Uterus (tissue), 4 donors: ENCODE data around the gene SLC46A3. TPM values are rescaled to one million over a fixed set of nuclear protein-coding genes. Genes with fewer than 3 reads are reported as not detected.
"Not testable (repeated sequence)": the region's sequence is repeated elsewhere in the genome, so short reads cannot be mapped to it uniquely, and the experiment has no call there.

ENCODE experiments used
- DNase-seq, 2 donors: peaks; one replicate each; pipeline ENCODE4 v3.0.0-alpha.2; 2019 to 2020
- H3K27ac ChIP-seq, 2 donors: fragments of 200-600 bp; sonication (generic); 1 replicate in 1 of 2; 2 replicates in 1 of 2; pipeline ENCODE4 v1.5.1; 2016 to 2018
- H3K27me3 ChIP-seq, 2 donors: fragments of 200-600 bp; sonication (generic); one replicate each; pipeline ENCODE4 v1.5.1; 2018 to 2019; ENCODE audit warnings: control low read depth in 1 of 2
- H3K36me3 ChIP-seq, 2 donors: fragments of 200-600 bp; sonication (generic); one replicate each; pipeline ENCODE4 v1.5.1; 2019; ENCODE audit warnings: control low read depth in 1 of 2
- H3K4me1 ChIP-seq, 2 donors: fragments of 200-600 bp; sonication (generic); one replicate each; pipeline ENCODE4 v1.5.1; 2018 to 2019; ENCODE audit warnings: control low read depth in 1 of 2
- H3K4me3 ChIP-seq, 2 donors: fragments of 200-600 bp; sonication (generic); 1 replicate in 1 of 2; 2 replicates in 1 of 2; pipeline ENCODE4 v1.5.1; 2018 to 2019; ENCODE audit warnings: mild to moderate bottlenecking in 1 of 2
- H3K9me3 ChIP-seq, 2 donors: fragments of 200-600 bp; sonication (generic); one replicate each; pipeline ENCODE4 v1.5.1; 2019; ENCODE audit warnings: control low read depth in 1 of 2
- POLR2A ChIP-seq, 2 donors: fragments of 450-650 bp; IDR thresholded peaks; one replicate each; pipeline ENCODE4 v1.6.1; 2016; ENCODE audit warnings: antibody characterized with exemption in 2 of 2, mild to moderate bottlenecking in 1 of 2, moderate library complexity in 1 of 2
- intact Hi-C: fragments of 100-400 bp; cut with DNase I; formaldehyde crosslinking; loops from one replicate; pipeline ENCODE4 v1.15.1; 2023; ENCODE audit warnings: low total_unique reads
- total RNA-seq, 4 donors: library from RNA; depleted of rRNA in 3 of 4; stranded (reverse); fragments of >200 nt in 3 of 4; gene quantifications; one replicate each; pipeline versions ENCODE4 v1.1.0 to v1.2.4, GENCODE V29; 2014 to 2023
- TF ChIP-seq, protein P1 (sequence below), 4 experiments: fragments of 200-600 bp in 2 of 4; fragments of 450-650 bp in 2 of 4; sonication (generic) in 2 of 4; IDR thresholded peaks; one replicate each; pipeline ENCODE4 v1.5.1; 2016 to 2019; ENCODE audit warnings: antibody characterized with exemption in 4 of 4, mild to moderate bottlenecking in 2 of 4, moderate library complexity in 1 of 4
- donor health status: DM: yes; HTN: yes; CAD: no.

Gene SLC46A3
- total RNA-seq, 4 donors from 2014 or later, result 2.3 to 12.1 (median 5.9) TPM

DNA sequence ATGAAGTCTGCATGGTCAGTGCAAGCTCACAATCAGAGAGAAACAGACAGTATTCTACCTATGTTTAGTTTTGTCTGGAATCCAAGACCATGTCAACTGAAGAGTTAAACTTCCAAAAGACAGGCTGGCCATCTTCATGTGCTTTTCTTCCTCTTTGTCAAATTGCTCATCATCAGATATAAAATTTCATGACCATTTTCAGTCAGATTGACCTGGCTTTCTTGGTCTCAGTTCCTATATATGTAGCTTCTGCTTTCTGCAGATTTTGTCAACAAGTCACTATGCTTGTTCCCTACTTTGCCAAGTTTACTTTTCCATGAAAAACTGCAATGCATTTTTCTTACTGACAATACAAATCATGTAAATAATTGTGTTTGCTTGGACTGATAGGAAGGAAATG lies 13.9 kb downstream of the SLC46A3 start:
- Histone ChIP-seq H3K4me3 (no peak overlapping the region), H3K4me1 (no peaks in the 10 kb centered on the region), H3K27ac (no peak overlapping the region), H3K27me3 (no peaks in the 10 kb centered on the region), H3K36me3 (no peaks in the 10 kb centered on the region), H3K9me3 (no peaks in the 10 kb centered on the region)
- intact Hi-C loops, result no loop called here
- TF ChIP-seq, protein P1, sequence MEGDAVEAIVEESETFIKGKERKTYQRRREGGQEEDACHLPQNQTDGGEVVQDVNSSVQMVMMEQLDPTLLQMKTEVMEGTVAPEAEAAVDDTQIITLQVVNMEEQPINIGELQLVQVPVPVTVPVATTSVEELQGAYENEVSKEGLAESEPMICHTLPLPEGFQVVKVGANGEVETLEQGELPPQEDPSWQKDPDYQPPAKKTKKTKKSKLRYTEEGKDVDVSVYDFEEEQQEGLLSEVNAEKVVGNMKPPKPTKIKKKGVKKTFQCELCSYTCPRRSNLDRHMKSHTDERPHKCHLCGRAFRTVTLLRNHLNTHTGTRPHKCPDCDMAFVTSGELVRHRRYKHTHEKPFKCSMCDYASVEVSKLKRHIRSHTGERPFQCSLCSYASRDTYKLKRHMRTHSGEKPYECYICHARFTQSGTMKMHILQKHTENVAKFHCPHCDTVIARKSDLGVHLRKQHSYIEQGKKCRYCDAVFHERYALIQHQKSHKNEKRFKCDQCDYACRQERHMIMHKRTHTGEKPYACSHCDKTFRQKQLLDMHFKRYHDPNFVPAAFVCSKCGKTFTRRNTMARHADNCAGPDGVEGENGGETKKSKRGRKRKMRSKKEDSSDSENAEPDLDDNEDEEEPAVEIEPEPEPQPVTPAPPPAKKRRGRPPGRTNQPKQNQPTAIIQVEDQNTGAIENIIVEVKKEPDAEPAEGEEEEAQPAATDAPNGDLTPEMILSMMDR (IDR thresholded peaks at IDR 0.05), result no peak
- no peak for TF ChIP-seq POLR2A (IDR thresholded peaks at IDR 0.05)
- no peak for DNase-seq

DNA sequence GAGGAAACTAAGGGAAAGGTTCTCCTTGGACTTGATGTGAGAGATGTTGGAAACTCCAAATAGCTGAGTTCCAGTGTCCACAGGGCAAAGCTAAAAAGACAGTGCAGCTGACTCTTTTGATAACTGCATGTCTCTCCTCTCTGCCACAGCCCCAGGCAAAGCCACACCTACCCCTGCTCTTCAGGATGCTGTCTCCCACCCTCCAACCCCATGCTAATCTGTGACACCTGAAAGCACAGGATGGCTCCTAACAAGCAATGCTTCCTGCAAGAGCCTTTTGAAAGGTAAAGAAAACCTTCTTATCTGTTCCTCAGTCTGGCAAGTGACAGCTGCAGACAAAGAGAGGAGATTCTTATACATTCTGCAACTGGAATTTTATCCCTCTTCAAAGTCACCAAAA lies 14.5 kb downstream of the SLC46A3 start:
- H3K9me3 ChIP-seq, result no peaks in the 10 kb centered on the region
- intact Hi-C loops, result no loop called here
- H3K27ac ChIP-seq, result no peak overlapping the region
- no peak for DNase-seq
- H3K27me3 ChIP-seq, result no peaks in the 10 kb centered on the region
- no peak overlapping the region for H3K4me3 ChIP-seq
- TF ChIP-seq, protein P1 (IDR thresholded peaks at IDR 0.05), result no peak
- TF ChIP-seq POLR2A (IDR thresholded peaks at IDR 0.05), result no peak
- H3K4me1 ChIP-seq, result no peaks in the 10 kb centered on the region
- H3K36me3 ChIP-seq, result no peaks in the 10 kb centered on the region

DNA sequence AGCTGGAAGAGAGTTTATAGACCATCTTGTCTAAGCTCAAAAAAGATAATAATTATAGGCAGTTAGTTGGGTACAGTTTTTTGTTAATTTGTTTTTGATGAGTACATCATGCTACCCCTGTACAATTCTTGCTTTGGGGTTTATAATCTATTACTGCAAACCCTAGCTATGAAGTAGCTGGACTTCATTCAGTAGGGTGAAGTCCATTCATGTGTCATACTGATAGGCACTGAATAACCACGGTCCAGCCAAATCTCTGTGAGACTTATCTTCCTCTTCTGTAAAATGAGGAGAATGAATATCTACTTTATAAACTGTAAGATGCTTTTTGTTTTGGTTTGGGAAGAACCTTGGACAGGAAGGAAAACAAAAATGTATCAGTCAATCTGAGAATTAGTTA lies 19.5 kb downstream of the SLC46A3 start:
- H3K27me3 ChIP-seq, result no peaks in the 10 kb centered on the region
- H3K4me3 ChIP-seq, result no peak overlapping the region
- intact Hi-C loops, result no loop called here
- peaks cover 0 to 3% of the 10 kb centered on the region in 2 donors for H3K36me3 ChIP-seq
- no peaks in the 10 kb centered on the region for H3K9me3 ChIP-seq
- H3K4me1 ChIP-seq, result no peaks in the 10 kb centered on the region
- no peak overlapping the region for H3K27ac ChIP-seq
- no peak for TF ChIP-seq POLR2A (IDR thresholded peaks at IDR 0.05)
- TF ChIP-seq, protein P1 (IDR thresholded peaks at IDR 0.05), result no peak
- DNase-seq, result no peak

DNA sequence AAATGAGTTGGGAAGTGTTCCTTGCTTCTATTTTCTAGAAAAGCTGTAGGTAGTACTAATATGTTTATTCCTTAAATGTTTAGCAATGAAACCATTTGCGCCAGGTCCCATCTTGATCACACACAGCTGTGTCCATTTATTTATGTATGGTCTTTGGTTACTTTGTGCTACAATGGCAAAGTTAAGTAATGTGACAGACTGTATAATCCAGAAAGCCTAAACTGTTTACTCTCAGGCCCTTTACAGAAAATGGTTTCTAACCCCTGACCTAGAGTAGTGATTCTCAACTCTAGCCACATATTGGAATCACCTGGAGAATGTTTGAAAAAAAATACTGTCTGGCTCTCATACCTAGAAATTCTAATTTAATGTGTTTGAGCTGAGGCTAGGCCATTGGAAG lies 21.3 kb downstream of the SLC46A3 start:
- no peak for TF ChIP-seq POLR2A (IDR thresholded peaks at IDR 0.05)
- TF ChIP-seq, protein P1 (IDR thresholded peaks at IDR 0.05), result no peak
- H3K9me3 ChIP-seq, result no peaks in the 10 kb centered on the region
- no peaks in the 10 kb centered on the region for H3K27me3 ChIP-seq
- no peak for DNase-seq
- intact Hi-C loops, result no loop called here
- peaks cover 0 to 3% of the 10 kb centered on the region in 2 donors for H3K36me3 ChIP-seq
- no peak overlapping the region for H3K27ac ChIP-seq
- H3K4me3 ChIP-seq, result no peak overlapping the region
- no peaks in the 10 kb centered on the region for H3K4me1 ChIP-seq

DNA sequence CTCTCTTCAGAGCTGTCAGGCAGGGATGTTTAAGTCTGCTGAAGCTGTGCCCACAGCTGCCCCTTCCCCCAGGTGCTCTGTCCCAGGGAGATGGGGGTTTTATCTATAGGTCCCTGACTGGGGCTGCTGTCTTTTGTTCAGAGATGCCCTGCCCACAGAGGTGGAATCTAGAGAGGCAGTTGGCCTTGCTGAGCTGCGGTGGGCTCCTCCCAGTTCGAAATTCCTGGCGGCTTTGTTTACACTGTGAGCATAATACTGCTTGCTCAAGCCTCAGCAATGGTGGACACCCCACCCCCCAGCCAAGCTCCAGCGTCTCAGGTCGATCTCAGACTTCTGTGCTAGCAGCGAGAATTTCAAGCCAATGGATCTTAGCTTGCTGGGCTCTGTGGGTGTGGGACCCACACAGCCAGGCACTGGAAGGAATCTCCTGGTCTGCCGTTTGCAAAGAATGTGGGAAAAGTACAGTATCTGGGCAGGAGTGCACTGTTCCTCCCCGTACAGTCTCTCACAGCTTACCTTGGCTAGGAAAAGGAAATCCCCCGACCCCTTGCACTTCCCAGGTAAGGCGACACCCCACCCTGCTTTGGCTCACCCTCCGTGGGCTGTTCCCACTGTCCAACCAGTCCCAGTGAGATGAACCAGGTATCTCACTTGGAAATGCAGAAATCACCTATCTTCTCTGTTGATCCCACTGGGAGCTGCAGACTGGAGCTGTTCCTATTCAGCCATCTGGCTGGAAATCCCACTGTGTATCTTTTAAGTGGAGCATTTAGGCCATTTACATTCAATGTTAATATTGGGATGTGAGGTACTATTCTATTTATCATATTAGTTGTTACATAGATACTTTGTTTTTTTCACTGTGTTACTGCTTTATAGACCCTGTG lies 24.9 kb downstream of the SLC46A3 start:
- H3K4me3 ChIP-seq, DNase-seq, H3K27ac ChIP-seq: not testable (repeated sequence)

More for the DNA sequence above, 24.9 kb downstream of the SLC46A3 start:
- H3K27me3 ChIP-seq, H3K9me3 ChIP-seq, intact Hi-C loops, H3K36me3 ChIP-seq, H3K4me1 ChIP-seq: not testable (repeated sequence)
